Spleen (tissue), 11 donors: Measurements from ENCODE around the gene HSPA12B. TPM values are rescaled to one million over a fixed set of nuclear protein-coding genes. Genes with fewer than 3 reads are reported as not detected.

Experiments used
- DNase-seq: peaks from one replicate; pipeline ENCODE4 v3.0.0-alpha.2; 2020
- H3K27ac ChIP-seq, 8 donors: fragments of 200-600 bp; sonication (generic) in 7 of 8; 1 replicate in 4 of 8; 2 replicates in 4 of 8; pipeline versions ENCODE4 v1.5.0 to v1.8.0; 2016 to 2021; ENCODE audit warnings: inconsistent platforms in 4 of 8, mild to moderate bottlenecking in 4 of 8, moderate library complexity in 1 of 8
- H3K27me3 ChIP-seq, 7 donors: fragments of 200-600 bp; sonication (generic) in 6 of 7; replicated peaks in 1 of 7; 1 replicate in 4 of 7; 2 replicates in 3 of 7; pipeline versions ENCODE4 v1.5.0 to v1.8.0; 2016 to 2021; ENCODE audit warnings: inconsistent platforms in 3 of 7, mild to moderate bottlenecking in 1 of 7
- H3K36me3 ChIP-seq, 6 donors: fragments of 200-600 bp; sonication (generic) in 5 of 6; 1 replicate in 4 of 6; 2 replicates in 2 of 6; pipeline versions ENCODE4 v1.5.0 to v1.8.0; 2016 to 2021; ENCODE audit warnings: inconsistent platforms in 2 of 6
- H3K4me1 ChIP-seq, 6 donors: fragments of 200-600 bp; sonication (generic) in 5 of 6; 1 replicate in 3 of 6; 2 replicates in 3 of 6; pipeline versions ENCODE4 v1.5.0 to v1.8.0; 2016 to 2021; ENCODE audit warnings: inconsistent platforms in 3 of 6
- H3K4me3 ChIP-seq, 8 donors: fragments of 200-600 bp; sonication (generic) in 7 of 8; 1 replicate in 4 of 8; 2 replicates in 4 of 8; pipeline versions ENCODE4 v1.5.0 to v1.8.0; 2016 to 2021; ENCODE audit warnings: inconsistent platforms in 4 of 8, mild to moderate bottlenecking in 4 of 8, moderate library complexity in 2 of 8
- H3K9me3 ChIP-seq, 8 donors: fragments of 200-600 bp; sonication (generic) in 7 of 8; 1 replicate in 4 of 8; 2 replicates in 4 of 8; pipeline versions ENCODE4 v1.5.0 to v1.8.0; 2016 to 2021; ENCODE audit warnings: inconsistent platforms in 4 of 8
- CTCF ChIP-seq, 11 experiments: fragments of 200-600 bp in 7 of 11; fragments of 450-650 bp in 4 of 11; sonication (generic) in 4 of 11; IDR thresholded peaks in 8 of 11; conservative IDR thresholded peaks in 3 of 11; 1 replicate in 7 of 11; 2 replicates in 4 of 11; pipeline versions ENCODE4 v1.4.0 to v1.8.0; 2016 to 2021; ENCODE audit warnings: antibody characterized with exemption in 11 of 11, inconsistent platforms in 4 of 11, mild to moderate bottlenecking in 1 of 11
- POLR2A ChIP-seq, 3 donors: fragments of 450-650 bp; IDR thresholded peaks; one replicate each; pipeline ENCODE4 v1.5.1; 2017; ENCODE audit warnings: antibody characterized with exemption in 3 of 3, mild to moderate bottlenecking in 1 of 3
- POLR2AphosphoS5 ChIP-seq, 3 donors: sonication (generic); formaldehyde crosslinking; IDR thresholded peaks; one replicate each; pipeline ENCODE4 v1.5.1; 2017; ENCODE audit warnings: antibody characterized with exemption in 3 of 3
- WGBS, 5 donors: extraction: QIAGEN DNeasy Blood & Tissue Kit in 3 of 5; methylation state at CpG; one replicate each; pipeline versions ENCODE4 v1.1.5 to v1.1.7; 2013 to 2018; 5-methylcytosine and 5-hydroxymethylcytosine counted together
- intact Hi-C: fragments of 100-400 bp; cut with DNase I; formaldehyde crosslinking; loops from one replicate; pipeline ENCODE4 v1.15.0; 2023; ENCODE audit warnings: low total_unique reads
- polyA plus RNA-seq, 3 donors: library from polyadenylated mRNA; stranded (reverse); fragments of 200-250 nt; gene quantifications; one replicate each; pipeline ENCODE4 v1.2.1, GENCODE V29; 2013
- total RNA-seq, 7 donors: library from RNA; depleted of rRNA in 3 of 7; stranded (reverse); fragments of >200 nt in 3 of 7; fragmentation: NEBNext Ultra II Directional in 4 of 7; extraction: Animal tissue kit (Norgen Biotek cat#: 25700) in 4 of 7; gene quantifications; one replicate each; pipeline versions ENCODE4 v1.1.0 to v1.2.1, GENCODE V29; 2016 to 2021
- donor health status: healthy with polysubstance abuse.
- donor health status: DM: no; HTN: no; CAD: no; lungs with moderate emphysema.
- donor health status: DM: no; HTN: no; CAD: no.
- donor health status: Bipolar disorder and iron deficiency.
- donor health status: healthy.
- donor health status: DM: no; HTN: no; CAD: no.
- donor health status: DM: yes; HTN: yes; CAD: no.

HSPA12B gene
- total and polyA plus RNA-seq, 10 donors = 5.7 to 74.0 (median 27.2) TPM

GRCh38 chr20:3781153-3781910 lies 48.8 kb downstream of the HSPA12B start, which contains the start of gene SPEF1:
SPEF1 (minus strand) TSS chr20:3781448; CDS start chr20:3781287, 161 bp downstream.
- peak; percentile 85 for DNase-seq
- peak within 1 kb of the TSS in 5 of 8 donors; percentile 23 to 56 (median 34) for H3K27ac ChIP-seq
- H3K27me3 ChIP-seq = peaks cover 0 to 20% (median 0%) of the 10 kb centered on the region in 7 donors
- peak within 1 kb of the TSS in 5 of 8 donors; percentile 20 to 61 (median 32) for H3K4me3 ChIP-seq
- H3K4me1 ChIP-seq = peaks cover 30 to 87% (median 65%) of the 10 kb centered on the region in 6 donors
- H3K9me3 ChIP-seq = no peaks in the 10 kb centered on the region
- WGBS, 5 donors = 16 to 21% (median 17%) methylated on average over 17 to 28 of the region's 28 CpGs
- H3K36me3 ChIP-seq = peaks cover 0 to 24% (median 0%) of the 10 kb centered on the region in 6 donors
- intact Hi-C loops = no loop called here
- no peak for TF ChIP-seq POLR2A (IDR thresholded peaks at IDR 0.05)
- TF ChIP-seq POLR2AphosphoS5 (IDR thresholded peaks at IDR 0.05) = peak; percentile 46 to 75 (median 68)
- peak in 8 of 11 experiments; percentile 36 to 56 (median 42) for TF ChIP-seq CTCF (IDR thresholded peaks at IDR 0.05 in 8 of 11, conservative IDR thresholded peaks at IDR 0.05 in 3 of 11)

GRCh38 chr20:3782597-3782996 lies 50.1 kb downstream of the HSPA12B start:
- Histone ChIP-seq H3K27ac (peak overlapping the region in 1 of 8 donors; percentile 25), H3K4me3 (no peak overlapping the region), H3K4me1 (peaks cover 34 to 83% (median 65%) of the 10 kb centered on the region in 6 donors), H3K9me3 (no peaks in the 10 kb centered on the region), H3K36me3 (peaks cover 0 to 24% (median 0%) of the 10 kb centered on the region in 6 donors), H3K27me3 (peaks cover 0 to 17% (median 0%) of the 10 kb centered on the region in 7 donors)
- intact Hi-C loops = no loop called here
- DNase-seq = peak; percentile 70
- TF ChIP-seq POLR2AphosphoS5 (IDR thresholded peaks at IDR 0.05) (no peak), POLR2A (IDR thresholded peaks at IDR 0.05) (no peak), CTCF (IDR thresholded peaks at IDR 0.05 in 8 of 11, conservative IDR thresholded peaks at IDR 0.05 in 3 of 11) (no peak)
- WGBS, 5 donors = 87 to 92% (median 91%) methylated on average over 6 of the region's 6 CpGs

GRCh38 chr20:3783068-3783489 lies 50.6 kb downstream of the HSPA12B start:
- peaks cover 0 to 12% (median 0%) of the 10 kb centered on the region in 7 donors for H3K27me3 ChIP-seq
- peaks cover 34 to 83% (median 64%) of the 10 kb centered on the region in 6 donors for H3K4me1 ChIP-seq
- 73 to 92% (median 78%) methylated on average over 2 of the region's 2 CpGs for WGBS, 5 donors
- H3K4me3 ChIP-seq = no peak overlapping the region
- DNase-seq = peak; percentile 71
- H3K36me3 ChIP-seq = peaks cover 0 to 24% (median 0%) of the 10 kb centered on the region in 6 donors
- TF ChIP-seq POLR2A (IDR thresholded peaks at IDR 0.05) = no peak
- no peak for TF ChIP-seq POLR2AphosphoS5 (IDR thresholded peaks at IDR 0.05)
- no peak for TF ChIP-seq CTCF (IDR thresholded peaks at IDR 0.05 in 8 of 11, conservative IDR thresholded peaks at IDR 0.05 in 3 of 11)
- peak overlapping the region in 2 of 8 donors; percentile 7 to 25 for H3K27ac ChIP-seq
- no peaks in the 10 kb centered on the region for H3K9me3 ChIP-seq
- intact Hi-C loops = no loop called here
